ENCODE results near the gene UIMC1.

- TF ChIP-seq CTCF (conservative IDR thresholded peaks at IDR 0.05; ENCODE audit: low read length) (no peak), EZH2phosphoT487 (IDR thresholded peaks at IDR 0.05; ENCODE audit: borderline replicate concordance) (no peak)
Measured at GRCh38 chr5:176916337-176916736, 90.2 kb downstream of the UIMC1 start.
